Keratinocyte (primary cell): ENCODE measurements around the gene C11orf42. TPM values are rescaled to one million over a fixed set of nuclear protein-coding genes. Genes with fewer than 3 reads are reported as not detected.

Source experiments
- DNase-seq: peaks from one replicate; pipeline ENCODE4 v3.0.0-alpha.2; 2011; ENCODE audit warnings: low read depth, missing footprints, low spot score
- FAIRE-seq: peaks from 2 replicates; lab custom pipeline; 2011; peaks lifted over from hg19 to GRCh38; lab: Jason Lieb, UNC
- H2AFZ ChIP-seq: 2 replicates; pipeline ENCODE4 v1.6.0; 2012; ENCODE audit warnings: low read length, control low read depth, inconsistent platforms; ENCODE audit not compliant: control insufficient read depth
- H3K27ac ChIP-seq: 2 replicates; pipeline ENCODE4 v1.5.1; 2011; ENCODE audit warnings: low read length; ENCODE audit not compliant: control insufficient read depth, insufficient read depth
- H3K27me3 ChIP-seq: 3 replicates; pipeline ENCODE4 v1.6.0; 2011; ENCODE audit warnings: low read length; ENCODE audit not compliant: control insufficient read depth, insufficient read depth; ENCODE audit errors: extremely low read depth
- H3K36me3 ChIP-seq, 2 experiments: 2 replicates in 1 of 2; 3 replicates in 1 of 2; pipeline ENCODE4 v1.5.1; 2011; ENCODE audit warnings: low read length in 2 of 2, mild to moderate bottlenecking in 1 of 2; ENCODE audit not compliant: control insufficient read depth in 2 of 2, insufficient read depth in 2 of 2; ENCODE audit errors: extremely low read depth in 1 of 2
- H3K4me1 ChIP-seq: 3 replicates; pipeline ENCODE4 v1.5.1; 2011; ENCODE audit warnings: low read length; ENCODE audit not compliant: control insufficient read depth, insufficient read depth; ENCODE audit errors: extremely low read depth
- H3K4me2 ChIP-seq: 3 replicates; pipeline ENCODE4 v1.6.0; 2011; ENCODE audit warnings: low read depth, low read length; ENCODE audit not compliant: control insufficient read depth, insufficient read depth; ENCODE audit errors: extremely low read depth
- H3K4me3 ChIP-seq, 3 experiments: fragments of 200-600 bp in 1 of 3; sonication (generic) in 1 of 3; 2 replicates in 2 of 3; 3 replicates in 1 of 3; pipeline ENCODE4 v1.5.1; 2011 to 2016; ENCODE audit warnings: low read length in 3 of 3, mild to moderate bottlenecking in 3 of 3, control low read depth in 2 of 3, inconsistent platforms in 1 of 3, low read depth in 1 of 3, mixed read lengths in 1 of 3, mixed run types in 1 of 3, moderate library complexity in 1 of 3; ENCODE audit not compliant: control insufficient read depth in 2 of 3, insufficient read depth in 2 of 3; ENCODE audit errors: extremely low read depth in 1 of 3
- H3K79me2 ChIP-seq: 2 replicates; pipeline ENCODE4 v1.6.0; 2012; ENCODE audit warnings: low read length; ENCODE audit not compliant: control insufficient read depth, insufficient read depth
- H3K9ac ChIP-seq: 3 replicates; pipeline ENCODE4 v1.6.0; 2011; ENCODE audit warnings: low read length; ENCODE audit not compliant: control insufficient read depth, insufficient read depth; ENCODE audit errors: extremely low read depth
- H3K9me1 ChIP-seq: 3 replicates; pipeline ENCODE4 v1.6.0; 2011; ENCODE audit warnings: low read length; ENCODE audit not compliant: control insufficient read depth, insufficient read depth; ENCODE audit errors: extremely low read depth
- H3K9me3 ChIP-seq: 2 replicates; pipeline ENCODE4 v1.5.1; 2012; ENCODE audit warnings: low read depth, low read length; ENCODE audit not compliant: control insufficient read depth
- H4K20me1 ChIP-seq: 3 replicates; pipeline ENCODE4 v1.6.0; 2011; ENCODE audit warnings: low read length; ENCODE audit not compliant: control insufficient read depth, insufficient read depth; ENCODE audit errors: extremely low read depth
- EZH2 ChIP-seq: IDR thresholded peaks from one replicate; pipeline ENCODE4 v1.6.1; 2012; ENCODE audit warnings: inconsistent platforms, mild to moderate bottlenecking, low read length, moderate library complexity
- dilution Hi-C: fragments of 300-500 bp; cut with MboI; formaldehyde crosslinking; loops from one replicate; pipeline ENCODE4 v1.7.0; 2020; ENCODE audit warnings: low sequenced_read_pairs; ENCODE audit not compliant: extremely low pct_ligation_motif_present
- polyA plus RNA-seq, 5 experiments: library from polyadenylated mRNA; depleted of rRNA in 3 of 5; stranded (reverse) in 3 of 5; stranded (forward) in 1 of 5; unstranded in 1 of 5; fragments of >200 nt; gene quantifications; 1 replicate in 1 of 5; 2 replicates in 3 of 5; 3 replicates in 1 of 5; pipeline versions ENCODE4 v1.2.1 to v1.2.3, GENCODE V29; 2011 to 2012; ENCODE audit warnings: missing spikeins in 2 of 5, low read depth in 1 of 5, low replicate concordance in 1 of 5
- TF ChIP-seq, protein P1 (sequence below), 3 experiments: IDR thresholded peaks in 1 of 3; conservative IDR thresholded peaks in 1 of 3; optimal IDR thresholded peaks in 1 of 3; 2 replicates in 2 of 3; 3 replicates in 1 of 3; pipeline versions ENCODE3 to v1.5.1; 2011; ENCODE audit warnings: low read length in 3 of 3, mild to moderate bottlenecking in 3 of 3, moderate library complexity in 2 of 3, control low read depth in 1 of 3, inconsistent platforms in 1 of 3; ENCODE audit not compliant: insufficient read depth in 2 of 3; ENCODE audit errors: extremely low read depth in 1 of 3

C11orf42 gene
- polyA plus RNA-seq, 1 donor (not counting 4 experiments of a cell fraction or from before 2014, with no cell fraction given): not detected

DNA sequence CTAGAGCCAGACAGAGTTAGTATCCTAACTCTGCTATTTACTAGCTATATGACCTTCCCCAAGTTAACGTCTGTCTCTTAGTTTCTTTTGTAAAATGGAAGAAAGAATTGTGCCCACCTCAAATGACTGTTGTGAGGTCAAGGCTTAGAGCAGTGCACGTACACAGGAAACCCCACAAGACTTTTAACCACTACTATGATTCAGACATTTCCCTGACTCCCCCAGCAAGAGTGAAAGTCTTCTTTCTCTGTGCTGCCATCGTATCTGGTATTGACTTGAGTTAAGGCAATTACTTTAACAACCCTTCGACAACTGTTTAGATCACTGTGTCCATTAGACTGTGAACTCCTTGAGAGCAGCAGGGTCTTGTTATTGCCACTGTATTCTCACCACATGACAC, 9.0 kb upstream of the C11orf42 start:
- H4K20me1 ChIP-seq: no peaks in the 10 kb centered on the region
- FAIRE-seq (no peak), DNase-seq (no peak)
- no peaks in the 10 kb centered on the region for H3K9me3 ChIP-seq
- no peak overlapping the region for H2AFZ ChIP-seq
- H3K9ac ChIP-seq: no peak overlapping the region
- no peaks in the 10 kb centered on the region for H3K79me2 ChIP-seq
- H3K27ac ChIP-seq: no peak overlapping the region
- H3K4me2 ChIP-seq: no peak overlapping the region
- H3K27me3 ChIP-seq: no peaks in the 10 kb centered on the region
- no peak overlapping the region for H3K4me3 ChIP-seq
- no peaks in the 10 kb centered on the region for H3K36me3 ChIP-seq
- dilution Hi-C loops: no loop called here
- TF ChIP-seq EZH2: no peak
- TF ChIP-seq, protein P1, sequence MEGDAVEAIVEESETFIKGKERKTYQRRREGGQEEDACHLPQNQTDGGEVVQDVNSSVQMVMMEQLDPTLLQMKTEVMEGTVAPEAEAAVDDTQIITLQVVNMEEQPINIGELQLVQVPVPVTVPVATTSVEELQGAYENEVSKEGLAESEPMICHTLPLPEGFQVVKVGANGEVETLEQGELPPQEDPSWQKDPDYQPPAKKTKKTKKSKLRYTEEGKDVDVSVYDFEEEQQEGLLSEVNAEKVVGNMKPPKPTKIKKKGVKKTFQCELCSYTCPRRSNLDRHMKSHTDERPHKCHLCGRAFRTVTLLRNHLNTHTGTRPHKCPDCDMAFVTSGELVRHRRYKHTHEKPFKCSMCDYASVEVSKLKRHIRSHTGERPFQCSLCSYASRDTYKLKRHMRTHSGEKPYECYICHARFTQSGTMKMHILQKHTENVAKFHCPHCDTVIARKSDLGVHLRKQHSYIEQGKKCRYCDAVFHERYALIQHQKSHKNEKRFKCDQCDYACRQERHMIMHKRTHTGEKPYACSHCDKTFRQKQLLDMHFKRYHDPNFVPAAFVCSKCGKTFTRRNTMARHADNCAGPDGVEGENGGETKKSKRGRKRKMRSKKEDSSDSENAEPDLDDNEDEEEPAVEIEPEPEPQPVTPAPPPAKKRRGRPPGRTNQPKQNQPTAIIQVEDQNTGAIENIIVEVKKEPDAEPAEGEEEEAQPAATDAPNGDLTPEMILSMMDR (optimal IDR thresholded peaks at IDR 0.05 in 1 of 3, IDR thresholded peaks at IDR 0.05 in 1 of 3, conservative IDR thresholded peaks at IDR 0.05 in 1 of 3; ENCODE audit: extremely low read depth in 1 of 3, insufficient read depth in 2 of 3, low read length in 3 of 3): no peak
- no peaks in the 10 kb centered on the region for H3K9me1 ChIP-seq
- no peaks in the 10 kb centered on the region for H3K4me1 ChIP-seq

- FAIRE-seq: no peak
- H3K79me2 ChIP-seq: no peaks in the 10 kb centered on the region
- H3K4me1 ChIP-seq: no peaks in the 10 kb centered on the region
- dilution Hi-C loops: no loop called here
- H4K20me1 ChIP-seq: no peaks in the 10 kb centered on the region
- DNase-seq: no peak
- no peaks in the 10 kb centered on the region for H3K36me3 ChIP-seq
- TF ChIP-seq, protein P1 (optimal IDR thresholded peaks at IDR 0.05 in 1 of 3, IDR thresholded peaks at IDR 0.05 in 1 of 3, conservative IDR thresholded peaks at IDR 0.05 in 1 of 3; ENCODE audit: extremely low read depth in 1 of 3, insufficient read depth in 2 of 3, low read length in 3 of 3): no peak
- TF ChIP-seq EZH2: no peak
- no peak overlapping the region for H2AFZ ChIP-seq
- H3K9me1 ChIP-seq: no peaks in the 10 kb centered on the region
- H3K4me3 ChIP-seq: no peak overlapping the region
- no peak overlapping the region for H3K27ac ChIP-seq
- no peak overlapping the region for H3K4me2 ChIP-seq
- no peaks in the 10 kb centered on the region for H3K9me3 ChIP-seq
- H3K9ac ChIP-seq: no peak overlapping the region
- no peaks in the 10 kb centered on the region for H3K27me3 ChIP-seq
Measured at GRCh38 chr11:6197466-6198200, 7.7 kb upstream of the C11orf42 start.
